HEK293T (cell line): ENCODE measurements around the gene OR10A4.

Source experiments
- BHLHE40 ChIP-seq: fragments of 450-650 bp; IDR thresholded peaks from 2 replicates; pipeline ENCODE4 v1.6.1; 2016; ENCODE audit warnings: mild to moderate bottlenecking, moderate library complexity, borderline replicate concordance
- FOXK2 ChIP-seq: fragments of 450-650 bp; IDR thresholded peaks from 2 replicates; pipeline ENCODE4 v1.6.1; 2016; ENCODE audit warnings: mild to moderate bottlenecking
- FOXM1 ChIP-seq: fragments of 450-650 bp; IDR thresholded peaks from 2 replicates; pipeline ENCODE4 v1.6.1; 2017; ENCODE audit warnings: mild to moderate bottlenecking, borderline replicate concordance
- LEF1 ChIP-seq: fragments of 450-650 bp; IDR thresholded peaks from 2 replicates; pipeline ENCODE4 v1.6.1; 2017; ENCODE audit warnings: mild to moderate bottlenecking, borderline replicate concordance
- SP1 ChIP-seq: fragments of 450-650 bp; IDR thresholded peaks from 2 replicates; pipeline ENCODE4 v1.6.1; 2017
- SUZ12 ChIP-seq: fragments of 450-650 bp; IDR thresholded peaks from 2 replicates; pipeline ENCODE4 v1.6.1; 2016; ENCODE audit warnings: mild to moderate bottlenecking
- TF ChIP-seq, protein P1 (sequence below): fragments of 450-650 bp; IDR thresholded peaks from 2 replicates; pipeline ENCODE4 v1.6.1; 2016

DNA sequence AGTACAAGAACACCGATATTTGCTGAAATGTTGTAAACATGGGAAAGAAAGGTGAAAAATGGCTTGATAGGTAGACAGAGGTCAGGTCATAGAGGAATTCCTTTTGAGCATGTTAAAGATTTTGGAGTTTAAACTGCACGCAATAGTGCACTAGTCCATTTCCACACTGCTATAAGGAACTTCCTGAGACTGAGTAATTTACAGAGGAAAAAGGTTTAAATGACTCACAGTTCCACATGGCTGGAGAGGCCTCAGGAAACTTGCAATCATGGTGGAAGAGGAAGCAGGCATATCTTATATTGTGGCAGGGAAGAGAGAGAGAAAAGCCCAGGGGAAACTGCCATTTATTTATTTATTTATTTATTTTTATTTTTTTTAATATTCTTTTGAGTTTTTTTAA lies 25.9 kb upstream of the OR10A4 start:
- TF ChIP-seq LEF1 (no peak), BHLHE40 (no peak), FOXM1 (no peak), SUZ12 (no peak), SP1 (no peak), FOXK2 (no peak)
- TF ChIP-seq, protein P1, sequence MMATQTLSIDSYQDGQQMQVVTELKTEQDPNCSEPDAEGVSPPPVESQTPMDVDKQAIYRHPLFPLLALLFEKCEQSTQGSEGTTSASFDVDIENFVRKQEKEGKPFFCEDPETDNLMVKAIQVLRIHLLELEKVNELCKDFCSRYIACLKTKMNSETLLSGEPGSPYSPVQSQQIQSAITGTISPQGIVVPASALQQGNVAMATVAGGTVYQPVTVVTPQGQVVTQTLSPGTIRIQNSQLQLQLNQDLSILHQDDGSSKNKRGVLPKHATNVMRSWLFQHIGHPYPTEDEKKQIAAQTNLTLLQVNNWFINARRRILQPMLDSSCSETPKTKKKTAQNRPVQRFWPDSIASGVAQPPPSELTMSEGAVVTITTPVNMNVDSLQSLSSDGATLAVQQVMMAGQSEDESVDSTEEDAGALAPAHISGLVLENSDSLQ = no peak
